Mucosa of stomach (tissue), 1 donor: Measurements from ENCODE around the gene OR52B4.
"Not testable (repeated sequence)": the region's sequence is repeated elsewhere in the genome, so short reads cannot be mapped to it uniquely, and the experiment has no call there.

Source experiments
- H3K27me3 ChIP-seq: one replicate; pipeline ENCODE4 v1.7.0; 2013; ENCODE audit warnings: mild to moderate bottlenecking, low read length; ENCODE audit not compliant: control insufficient read depth, insufficient read depth
- H3K36me3 ChIP-seq: one replicate; pipeline ENCODE4 v1.7.0; 2013; ENCODE audit warnings: low read length; ENCODE audit not compliant: control insufficient read depth, insufficient read depth
- H3K4me1 ChIP-seq: one replicate; pipeline ENCODE4 v1.7.0; 2013; ENCODE audit warnings: mild to moderate bottlenecking, low read length; ENCODE audit not compliant: control insufficient read depth, insufficient read depth
- H3K4me3 ChIP-seq: one replicate; pipeline ENCODE4 v1.7.0; 2013; ENCODE audit warnings: low read length
- H3K9ac ChIP-seq: one replicate; pipeline ENCODE4 v1.7.0; 2013; ENCODE audit warnings: mild to moderate bottlenecking, low read length, moderate library complexity
- H3K9me3 ChIP-seq: one replicate; pipeline ENCODE4 v1.7.0; 2013; ENCODE audit warnings: mild to moderate bottlenecking, low read length, moderate library complexity; ENCODE audit not compliant: control insufficient read depth
- donor health status: Pancreatic carcinoma.

Gene OR52B4

DNA sequence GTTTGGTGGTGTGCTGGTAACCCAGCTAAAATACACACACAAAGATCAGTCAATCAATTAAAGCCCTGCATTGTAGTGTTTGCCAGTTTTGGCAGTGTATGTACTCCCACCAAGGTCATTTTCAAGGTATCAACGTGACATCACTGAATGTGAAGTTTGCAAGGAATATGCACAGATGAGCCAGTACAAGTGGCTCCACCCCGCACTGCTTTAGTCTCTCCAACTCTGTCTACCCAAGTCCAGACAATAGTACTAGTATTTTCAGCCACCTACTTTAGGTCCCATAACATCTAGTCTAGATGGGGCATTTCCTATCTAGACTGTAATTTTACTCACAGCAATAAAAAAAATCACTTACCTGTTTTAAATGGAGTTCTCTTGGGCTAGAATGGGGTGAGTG is 22.8 kb downstream of the OR52B4 start:
- not testable (repeated sequence) for H3K4me3 ChIP-seq, H3K4me1 ChIP-seq, H3K9ac ChIP-seq, H3K27me3 ChIP-seq, H3K9me3 ChIP-seq, H3K36me3 ChIP-seq

DNA sequence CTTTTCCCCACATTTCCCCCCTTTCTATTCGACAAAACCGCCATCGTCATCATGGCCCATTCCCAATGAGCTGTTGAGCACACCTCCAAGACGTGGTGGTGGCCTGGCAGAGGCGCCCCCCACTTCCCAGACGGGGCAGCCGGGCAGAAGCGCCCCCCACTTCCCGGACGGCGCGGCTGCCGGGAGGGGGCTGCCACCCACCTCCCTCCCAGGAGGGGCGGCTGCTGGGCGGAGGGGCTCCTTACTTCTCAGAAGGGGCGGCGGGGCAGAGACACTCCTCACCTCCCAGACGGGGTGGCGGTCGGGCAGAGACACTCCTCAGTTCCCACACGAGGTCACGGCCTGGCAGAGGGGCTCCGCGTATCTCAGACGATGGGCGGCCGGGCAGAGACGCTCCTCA is 33.8 kb downstream of the OR52B4 start:
- H3K36me3 ChIP-seq, H3K9me3 ChIP-seq, H3K27me3 ChIP-seq, H3K9ac ChIP-seq, H3K4me1 ChIP-seq, H3K4me3 ChIP-seq: not testable (repeated sequence)
